ENCODE measurements around the gene DDIT4L.

DDIT4L gene

GRCh38 chr4:100187781-100188180 lies 2.5 kb downstream of the DDIT4L start:
- Histone ChIP-seq H3K4me3 (no peak overlapping the region), H3K9me3 (no peaks in the 10 kb centered on the region), H3K4me1 (peaks cover 0 to 22% (median 9%) of the 10 kb centered on the region in 4 donors), H3K27me3 (no peaks in the 10 kb centered on the region), H3K36me3 (no peaks in the 10 kb centered on the region), H3K27ac (no peak overlapping the region)
- DNase-seq = no peak
- intact Hi-C loops (cut with DNase I; ENCODE audit: low total_unique reads) = no loop called here
- TF ChIP-seq CTCF (IDR thresholded peaks at IDR 0.05) = no peak

- intact Hi-C loops (cut with DNase I; ENCODE audit: low total_unique reads) = no loop called here
- no peak overlapping the region for H3K27ac ChIP-seq
- no peaks in the 10 kb centered on the region for H3K36me3 ChIP-seq
- TF ChIP-seq CTCF (IDR thresholded peaks at IDR 0.05) = no peak
- no peak overlapping the region for H3K4me3 ChIP-seq
- H3K9me3 ChIP-seq = no peaks in the 10 kb centered on the region
- peaks cover 0 to 13% (median 5%) of the 10 kb centered on the region in 4 donors for H3K4me1 ChIP-seq
- DNase-seq = no peak
- H3K27me3 ChIP-seq = no peaks in the 10 kb centered on the region
These were observed 5.5 kb downstream of the DDIT4L start for GRCh38 chr4:100184787-100185186.

GRCh38 chr4:100177855-100178254 lies 12.4 kb downstream of the DDIT4L start:
- Histone ChIP-seq H3K36me3 (no peaks in the 10 kb centered on the region), H3K4me1 (no peaks in the 10 kb centered on the region), H3K9me3 (no peaks in the 10 kb centered on the region), H3K27ac (no peak overlapping the region), H3K4me3 (no peak overlapping the region), H3K27me3 (no peaks in the 10 kb centered on the region)
- DNase-seq = no peak
- intact Hi-C loops (cut with DNase I; ENCODE audit: low total_unique reads) = no loop called here
- TF ChIP-seq CTCF (IDR thresholded peaks at IDR 0.05) = no peak

GRCh38 chr4:100177126-100177525 lies 13.1 kb downstream of the DDIT4L start:
- intact Hi-C loops (cut with DNase I; ENCODE audit: low total_unique reads) = no loop called here

GRCh38 chr4:100175858-100176257 lies 14.4 kb downstream of the DDIT4L start:
- Histone ChIP-seq H3K27ac (no peak overlapping the region), H3K27me3 (no peaks in the 10 kb centered on the region), H3K9me3 (no peaks in the 10 kb centered on the region), H3K4me1 (no peaks in the 10 kb centered on the region), H3K36me3 (no peaks in the 10 kb centered on the region), H3K4me3 (no peak overlapping the region)
- intact Hi-C loops (cut with DNase I; ENCODE audit: low total_unique reads) = no loop called here
- TF ChIP-seq CTCF (IDR thresholded peaks at IDR 0.05) = no peak
- DNase-seq = no peak

More at GRCh38 chr4:100177126-100177525, 13.1 kb downstream of the DDIT4L start:
- no peaks in the 10 kb centered on the region for H3K4me1 ChIP-seq
- no peaks in the 10 kb centered on the region for H3K36me3 ChIP-seq
- H3K4me3 ChIP-seq = no peak overlapping the region
- H3K9me3 ChIP-seq = no peaks in the 10 kb centered on the region
- TF ChIP-seq CTCF (IDR thresholded peaks at IDR 0.05) = no peak
- H3K27me3 ChIP-seq = no peaks in the 10 kb centered on the region
- no peak for DNase-seq
- H3K27ac ChIP-seq = no peak overlapping the region

- intact Hi-C loops (cut with DNase I; ENCODE audit: low total_unique reads) = no loop called here
- DNase-seq = no peak
- H3K27me3 ChIP-seq = no peaks in the 10 kb centered on the region
- H3K4me1 ChIP-seq = peaks cover 0 to 3% (median 0%) of the 10 kb centered on the region in 4 donors
- H3K9me3 ChIP-seq = no peaks in the 10 kb centered on the region
- no peaks in the 10 kb centered on the region for H3K36me3 ChIP-seq
- H3K27ac ChIP-seq = no peak overlapping the region
- TF ChIP-seq CTCF (IDR thresholded peaks at IDR 0.05) = no peak
- no peak overlapping the region for H3K4me3 ChIP-seq
These were observed 15.3 kb downstream of the DDIT4L start for GRCh38 chr4:100174985-100175383.

Measured in tibial artery (tissue), 4 donors.